Tibial nerve (tissue), 4 donors: ENCODE results near the gene COX14. TPM values are rescaled to one million over a fixed set of nuclear protein-coding genes. Genes with fewer than 3 reads are reported as not detected.
A peak's percentile ranks its signal among the peaks of the same experiment; 100 is the strongest.

Source experiments
- DNase-seq, 2 donors: peaks; one replicate each; pipeline ENCODE4 v3.0.0-alpha.2; 2019; ENCODE audit warnings: low spot score in 2 of 2
- H3K27ac ChIP-seq, 4 donors: fragments of 200-600 bp; sonication (generic) in 3 of 4; one replicate each; pipeline ENCODE4 v1.5.1; 2017 to 2019; ENCODE audit warnings: mild to moderate bottlenecking in 1 of 4
- H3K27me3 ChIP-seq, 2 donors: fragments of 200-600 bp; sonication (generic) in 1 of 2; one replicate each; pipeline versions ENCODE4 v1.5.1 to v1.6.0; 2017 to 2019
- H3K36me3 ChIP-seq, 3 donors: fragments of 200-600 bp; sonication (generic); one replicate each; pipeline ENCODE4 v1.5.1; 2018 to 2019
- H3K4me1 ChIP-seq, 4 donors: fragments of 200-600 bp; sonication (generic) in 3 of 4; one replicate each; pipeline ENCODE4 v1.5.1; 2017 to 2019
- H3K4me3 ChIP-seq, 4 donors: fragments of 200-600 bp; sonication (generic) in 3 of 4; one replicate each; pipeline ENCODE4 v1.5.1; 2017 to 2019; ENCODE audit warnings: mild to moderate bottlenecking in 1 of 4, moderate library complexity in 1 of 4
- H3K9me3 ChIP-seq, 4 donors: fragments of 200-600 bp; sonication (generic) in 3 of 4; one replicate each; pipeline ENCODE4 v1.5.1; 2017 to 2019
- CTCF ChIP-seq, 5 experiments: fragments of 200-600 bp in 3 of 5; fragments of 450-650 bp in 2 of 5; sonication (generic) in 3 of 5; IDR thresholded peaks; one replicate each; pipeline ENCODE4 v1.5.1; 2016 to 2019; ENCODE audit warnings: antibody characterized with exemption in 5 of 5, mild to moderate bottlenecking in 3 of 5, moderate library complexity in 2 of 5
- EP300 ChIP-seq, 2 donors: sonication (generic); formaldehyde crosslinking; IDR thresholded peaks; one replicate each; pipeline ENCODE4 v1.6.1; 2017; ENCODE audit warnings: antibody characterized with exemption in 2 of 2, mild to moderate bottlenecking in 1 of 2
- POLR2A ChIP-seq, 2 donors: fragments of 450-650 bp; IDR thresholded peaks; one replicate each; pipeline ENCODE4 v1.6.1; 2017; ENCODE audit warnings: antibody characterized with exemption in 2 of 2, mild to moderate bottlenecking in 2 of 2, moderate library complexity in 2 of 2
- WGBS, 2 donors: methylation state at CpG; one replicate each; pipeline ENCODE4 v1.1.5; 2018; 5-methylcytosine and 5-hydroxymethylcytosine counted together
- total RNA-seq, 4 donors: library from RNA; depleted of rRNA; stranded (reverse); fragments of >200 nt; gene quantifications; one replicate each; pipeline ENCODE4 v1.1.0, GENCODE V29; 2016

COX14 gene
- total RNA-seq, 4 donors from 2014 or later = 35.8 to 91.5 (median 55.2) TPM

GRCh38 chr12:50088577-50089335 lies 23.3 kb upstream of the COX14 start:
- Histone ChIP-seq H3K4me1 (peaks cover 0 to 43% (median 7%) of the 10 kb centered on the region in 4 donors), H3K4me3 (no peak overlapping the region), H3K27me3 (no peaks in the 10 kb centered on the region), H3K36me3 (peaks cover 5 to 74% (median 31%) of the 10 kb centered on the region in 3 donors), H3K9me3 (no peaks in the 10 kb centered on the region), H3K27ac (peak overlapping the region in 1 of 4 donors; percentile 20)
- 40 to 56% methylated on average over 3 of the region's 3 CpGs for WGBS, 2 donors
- TF ChIP-seq CTCF (IDR thresholded peaks at IDR 0.05) = peak; percentile 58 to 79 (median 66)
- TF ChIP-seq POLR2A (IDR thresholded peaks at IDR 0.05) = no peak
- DNase-seq = peak in 1 of 2 donors; percentile 69

- Histone ChIP-seq H3K36me3 (peaks cover 5 to 83% (median 40%) of the 10 kb centered on the region in 3 donors), H3K4me3 (no peak overlapping the region), H3K27ac (no peak overlapping the region), H3K9me3 (no peaks in the 10 kb centered on the region), H3K4me1 (peaks cover 0 to 33% (median 3%) of the 10 kb centered on the region in 4 donors), H3K27me3 (no peaks in the 10 kb centered on the region)
- TF ChIP-seq EP300 (IDR thresholded peaks at IDR 0.05) (no peak), POLR2A (IDR thresholded peaks at IDR 0.05) (no peak), CTCF (IDR thresholded peaks at IDR 0.05) (no peak)
- 94 to 95% methylated on average over 7 of the region's 7 CpGs for WGBS, 2 donors
- no peak for DNase-seq
Measured at GRCh38 chr12:50089730-50090129, 22.3 kb upstream of the COX14 start.

GRCh38 chr12:50090391-50090790 lies 21.6 kb upstream of the COX14 start:
- no peaks in the 10 kb centered on the region for H3K9me3 ChIP-seq
- no peak overlapping the region for H3K27ac ChIP-seq
- peaks cover 5 to 90% (median 40%) of the 10 kb centered on the region in 3 donors for H3K36me3 ChIP-seq
- 79 to 94% methylated on average over 5 of the region's 5 CpGs for WGBS, 2 donors
- TF ChIP-seq EP300 (IDR thresholded peaks at IDR 0.05) (no peak), CTCF (IDR thresholded peaks at IDR 0.05) (no peak), POLR2A (IDR thresholded peaks at IDR 0.05) (no peak)
- DNase-seq = no peak
- H3K4me3 ChIP-seq = no peak overlapping the region
- H3K4me1 ChIP-seq = peaks cover 0 to 33% (median 3%) of the 10 kb centered on the region in 4 donors
- no peaks in the 10 kb centered on the region for H3K27me3 ChIP-seq

- no peak for TF ChIP-seq CTCF (IDR thresholded peaks at IDR 0.05)
- no peak for TF ChIP-seq POLR2A (IDR thresholded peaks at IDR 0.05)
- no peak for TF ChIP-seq EP300 (IDR thresholded peaks at IDR 0.05)
- Histone ChIP-seq H3K4me3 (no peak overlapping the region), H3K9me3 (no peaks in the 10 kb centered on the region), H3K4me1 (peaks cover 0 to 11% (median under 1%) of the 10 kb centered on the region in 4 donors), H3K27me3 (no peaks in the 10 kb centered on the region), H3K27ac (no peak overlapping the region), H3K36me3 (peaks cover 5 to 85% (median 29%) of the 10 kb centered on the region in 3 donors)
- no peak for DNase-seq
- WGBS, 2 donors = 87 to 90% methylated on average over 6 of the region's 6 CpGs
Measured at GRCh38 chr12:50097952-50098351, 14.1 kb upstream of the COX14 start.

- H3K27ac ChIP-seq = peak overlapping the region in 1 of 4 donors; percentile 39
- 67 to 69% methylated on average over 5 of the region's 5 CpGs for WGBS, 2 donors
- no peaks in the 10 kb centered on the region for H3K27me3 ChIP-seq
- no peaks in the 10 kb centered on the region for H3K9me3 ChIP-seq
- H3K36me3 ChIP-seq = peaks cover 5 to 70% (median 18%) of the 10 kb centered on the region in 3 donors
- DNase-seq = no peak
- peaks cover 0 to 26% (median 15%) of the 10 kb centered on the region in 4 donors for H3K4me1 ChIP-seq
- no peak overlapping the region for H3K4me3 ChIP-seq
- TF ChIP-seq CTCF (IDR thresholded peaks at IDR 0.05) = no peak
- TF ChIP-seq EP300 (IDR thresholded peaks at IDR 0.05) = no peak
- no peak for TF ChIP-seq POLR2A (IDR thresholded peaks at IDR 0.05)
Measured at GRCh38 chr12:50099302-50100008, 12.6 kb upstream of the COX14 start.
